HG03025 (cell line): Measurements from ENCODE around the gene CXCL16.
A peak's percentile ranks its signal among the peaks of the same experiment; 100 is the strongest.
"Not testable (repeated sequence)": the region's sequence is repeated elsewhere in the genome, so short reads cannot be mapped to it uniquely, and the experiment has no call there.

ENCODE experiments used
- ATAC-seq: cut with Tn5 transposase; IDR thresholded peaks from one replicate; pipeline ENCODE4 v1.9.1; 2021; ENCODE audit warnings: mild to moderate bottlenecking, moderate library complexity; ENCODE audit not compliant: unreplicated experiment, low FRiP score

CXCL16 gene

DNA sequence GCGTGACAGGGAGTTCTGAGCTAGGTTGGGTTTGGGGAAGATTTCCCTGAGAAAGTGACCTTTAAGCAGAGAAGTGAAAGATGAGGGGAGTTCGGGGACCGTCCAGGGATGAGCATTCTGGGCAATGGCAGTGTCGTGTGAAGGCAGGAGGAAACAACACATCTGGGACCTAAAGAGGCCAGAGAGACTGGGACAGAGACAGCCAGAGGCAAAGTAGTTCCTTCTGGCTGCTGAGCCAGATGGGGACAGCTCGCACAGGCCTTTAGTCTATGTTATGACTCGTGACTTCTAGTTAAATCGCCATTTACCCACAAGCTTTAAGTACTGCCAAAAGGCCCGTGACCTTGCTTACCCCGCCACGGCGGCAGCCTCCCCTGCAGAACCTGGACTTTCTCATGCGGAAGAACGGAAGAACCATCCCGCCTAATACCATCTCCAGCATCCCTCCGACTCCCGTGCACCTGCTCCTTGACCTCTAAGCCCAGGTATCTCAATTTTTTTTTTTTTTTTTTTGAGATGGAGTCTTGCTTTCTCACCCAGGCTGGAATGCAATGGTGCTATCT lies 17.0 kb downstream of the CXCL16 start:
- no peak for ATAC-seq

DNA sequence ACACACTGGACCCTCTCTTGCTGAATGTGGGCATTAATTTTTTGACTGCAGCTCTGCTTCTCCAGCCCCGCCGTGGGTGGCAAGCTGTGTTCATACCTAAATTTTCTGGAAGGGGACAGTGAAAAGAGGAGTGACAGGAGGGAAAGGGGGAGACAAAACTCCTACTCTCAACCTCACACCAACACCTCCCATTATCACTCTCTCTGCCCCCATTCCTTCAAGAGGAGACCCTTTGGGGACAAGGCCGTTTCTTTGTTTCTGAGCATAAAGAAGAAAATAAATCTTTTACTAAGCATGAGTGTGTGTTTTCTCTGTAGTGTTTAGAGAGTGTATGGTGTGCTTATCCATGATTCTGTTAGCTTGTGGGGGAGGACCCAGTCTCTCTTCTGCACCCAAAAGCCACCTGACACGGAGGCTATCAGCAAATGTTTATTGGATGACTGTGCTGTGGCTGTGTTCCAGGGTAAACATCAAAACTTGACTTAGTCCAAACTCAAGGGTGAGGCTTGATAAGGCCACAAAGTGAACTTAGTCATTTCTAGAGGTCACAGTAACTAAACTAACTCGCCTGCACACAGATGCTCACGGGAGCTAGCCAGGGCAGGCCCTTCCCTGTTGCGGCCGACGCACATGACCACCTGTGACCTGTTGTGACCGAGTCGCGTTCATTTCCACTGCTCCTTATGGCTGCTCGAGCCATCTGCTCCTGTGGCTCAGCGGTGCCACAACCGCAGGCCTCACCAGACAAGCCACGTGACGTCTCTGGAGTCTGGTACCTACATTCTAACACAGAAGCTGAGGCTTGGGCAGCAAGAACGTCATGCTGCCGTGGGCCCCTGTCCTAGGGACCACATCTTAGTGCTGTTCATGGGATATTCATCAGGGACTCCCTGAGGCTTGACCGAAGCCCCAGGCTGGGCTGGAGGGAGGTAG lies 18.3 kb downstream of the CXCL16 start:
- no peak for ATAC-seq

DNA sequence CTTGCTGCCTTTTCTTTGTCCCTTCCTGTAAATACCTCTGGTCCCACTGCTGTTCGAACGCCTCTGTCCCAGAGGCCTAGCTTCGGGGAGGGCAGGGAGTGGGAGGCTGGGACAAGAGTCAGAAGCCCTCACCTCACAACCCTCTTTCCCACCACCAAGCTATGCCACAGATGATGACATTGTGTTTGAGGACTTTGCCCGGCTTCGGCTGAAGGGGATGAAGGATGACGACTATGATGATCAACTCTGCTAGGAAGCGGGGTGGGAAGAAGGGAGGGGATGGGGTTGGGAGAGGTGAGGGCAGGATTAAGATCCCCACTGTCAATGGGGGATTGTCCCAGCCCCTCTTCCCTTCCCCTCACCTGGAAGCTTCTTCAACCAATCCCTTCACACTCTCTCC lies 18.9 kb downstream of the CXCL16 start:
- no peak for ATAC-seq

DNA sequence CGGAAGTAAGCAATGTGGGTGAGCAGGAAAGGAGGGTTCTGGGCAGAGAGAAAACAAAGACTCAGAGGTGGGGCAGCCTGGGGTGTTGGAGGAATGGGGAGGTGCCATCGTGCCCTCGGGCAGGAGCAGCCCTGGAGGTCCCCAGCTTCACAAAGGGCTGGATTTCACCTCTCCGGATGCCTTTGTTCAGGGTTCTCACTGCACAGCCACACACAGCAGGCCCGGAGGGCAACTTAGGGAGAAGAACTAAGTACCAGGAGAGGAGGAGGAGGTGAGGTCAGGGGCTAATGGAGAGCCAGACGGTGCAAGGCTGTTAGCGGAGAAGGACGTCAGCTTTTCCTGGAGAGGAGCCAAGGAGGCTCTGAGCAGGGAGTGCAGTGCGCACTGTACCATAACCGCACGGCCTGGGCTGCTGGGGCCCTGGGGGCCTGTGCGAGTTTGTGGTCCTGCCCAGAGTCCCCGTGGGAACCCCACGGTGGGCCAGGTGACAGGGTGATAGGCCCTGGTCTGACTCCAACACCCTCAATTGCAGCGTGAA lies 20.0 kb downstream of the CXCL16 start:
- no peak for ATAC-seq

DNA sequence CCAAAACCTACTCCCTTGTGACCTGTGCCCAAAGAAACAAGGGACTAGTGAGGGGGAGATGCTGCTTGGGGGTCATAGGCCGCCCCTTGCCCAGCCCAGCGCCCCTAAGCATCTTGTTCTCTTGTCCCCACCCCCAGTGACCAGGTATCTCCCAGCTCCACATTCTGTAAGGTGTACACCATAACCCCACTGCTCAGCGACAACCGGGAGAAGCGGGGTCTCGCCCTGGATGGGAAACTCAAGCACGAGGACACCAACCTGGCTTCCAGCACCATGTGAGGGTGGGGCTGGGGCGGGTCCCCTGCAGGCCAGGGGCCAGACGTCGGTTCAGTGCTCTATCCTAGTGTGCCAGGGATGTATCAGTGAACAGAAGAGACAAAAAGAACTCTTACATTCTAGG lies 20.6 kb downstream of the CXCL16 start:
- ATAC-seq = no peak

DNA sequence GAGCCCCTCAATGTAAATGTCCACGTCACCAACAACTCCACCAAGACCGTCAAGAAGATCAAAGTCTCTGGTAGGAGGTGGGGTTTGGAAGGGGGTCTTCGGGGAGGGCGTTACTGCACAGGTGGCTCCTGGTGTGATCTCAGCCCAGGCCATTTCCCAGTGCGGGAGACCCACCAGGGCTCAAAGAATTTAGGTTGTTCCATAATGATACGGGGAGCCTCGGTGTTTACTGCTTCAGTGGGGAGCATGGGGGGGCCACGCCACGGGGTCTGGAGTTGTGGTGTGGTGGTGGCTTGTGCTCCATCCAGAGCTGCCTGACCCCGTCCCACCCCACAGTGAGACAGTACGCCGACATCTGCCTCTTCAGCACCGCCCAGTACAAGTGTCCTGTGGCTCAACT lies 21.5 kb downstream of the CXCL16 start:
- ATAC-seq = no peak

DNA sequence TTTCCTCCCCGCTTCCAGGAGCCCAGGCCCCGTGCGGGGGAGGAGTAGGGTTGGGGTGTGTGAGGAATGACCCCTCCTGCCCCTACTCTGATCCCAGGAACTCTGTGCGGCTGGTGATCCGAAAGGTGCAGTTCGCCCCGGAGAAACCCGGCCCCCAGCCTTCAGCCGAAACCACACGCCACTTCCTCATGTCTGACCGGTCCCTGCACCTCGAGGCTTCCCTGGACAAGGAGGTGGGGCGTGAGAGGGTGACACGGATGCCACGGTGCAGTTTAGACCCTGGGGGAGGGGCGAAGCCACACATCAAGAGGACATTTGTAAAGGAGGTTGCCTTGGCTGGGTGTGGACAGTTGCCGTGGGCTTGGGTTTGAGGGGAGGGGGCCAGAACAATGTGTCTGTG lies 21.9 kb downstream of the CXCL16 start:
- no peak for ATAC-seq

DNA sequence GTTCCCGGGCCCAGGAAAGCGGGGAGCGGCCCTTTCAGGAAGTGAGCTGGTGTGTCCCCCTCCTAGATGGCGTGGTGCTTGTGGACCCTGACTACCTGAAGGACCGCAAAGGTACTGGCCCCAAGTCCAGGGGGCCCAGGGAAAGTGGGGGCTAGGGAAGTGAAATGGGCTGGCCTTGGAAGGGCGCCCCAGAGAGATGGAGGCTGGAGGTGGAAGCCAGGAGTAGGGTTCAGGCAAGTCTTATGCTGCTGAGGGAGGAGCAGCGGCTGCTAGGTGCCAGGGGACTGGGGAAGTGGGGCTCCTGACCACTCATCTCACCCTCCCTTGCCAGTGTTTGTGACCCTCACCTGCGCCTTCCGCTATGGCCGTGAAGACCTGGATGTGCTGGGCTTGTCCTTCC lies 23.6 kb downstream of the CXCL16 start:
- ATAC-seq = no peak

DNA sequence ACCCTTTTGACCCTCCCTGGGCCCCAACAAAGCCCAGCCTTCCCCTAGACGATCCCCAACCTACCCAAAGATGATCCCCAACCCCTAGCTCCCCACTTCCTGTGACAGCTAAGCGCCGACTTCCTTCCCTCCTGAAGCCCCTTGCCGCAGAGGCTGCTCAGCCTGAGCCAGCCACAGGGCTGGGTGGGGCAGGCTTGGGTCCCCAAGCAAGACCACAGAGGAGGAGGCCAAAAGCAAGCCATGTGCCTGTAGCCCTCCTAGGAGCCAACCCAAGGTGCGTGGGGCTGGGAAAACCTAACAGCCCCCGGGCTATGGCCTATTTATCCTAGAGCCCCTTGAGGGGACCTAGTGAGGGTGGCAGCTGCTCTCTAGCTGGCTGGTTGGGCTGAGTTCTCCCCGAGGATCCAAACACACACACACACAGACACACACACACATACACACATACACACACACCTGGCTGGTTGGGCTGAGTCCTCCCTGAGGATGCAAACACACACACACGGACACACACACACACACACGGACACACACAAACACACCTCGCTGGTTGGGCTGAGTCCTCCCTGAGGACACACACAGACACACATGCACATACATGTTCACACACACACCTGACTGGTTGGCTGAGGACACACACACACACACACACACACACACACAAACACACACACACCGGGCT lies 24.5 kb downstream of the CXCL16 start:
- ATAC-seq = no peak

DNA sequence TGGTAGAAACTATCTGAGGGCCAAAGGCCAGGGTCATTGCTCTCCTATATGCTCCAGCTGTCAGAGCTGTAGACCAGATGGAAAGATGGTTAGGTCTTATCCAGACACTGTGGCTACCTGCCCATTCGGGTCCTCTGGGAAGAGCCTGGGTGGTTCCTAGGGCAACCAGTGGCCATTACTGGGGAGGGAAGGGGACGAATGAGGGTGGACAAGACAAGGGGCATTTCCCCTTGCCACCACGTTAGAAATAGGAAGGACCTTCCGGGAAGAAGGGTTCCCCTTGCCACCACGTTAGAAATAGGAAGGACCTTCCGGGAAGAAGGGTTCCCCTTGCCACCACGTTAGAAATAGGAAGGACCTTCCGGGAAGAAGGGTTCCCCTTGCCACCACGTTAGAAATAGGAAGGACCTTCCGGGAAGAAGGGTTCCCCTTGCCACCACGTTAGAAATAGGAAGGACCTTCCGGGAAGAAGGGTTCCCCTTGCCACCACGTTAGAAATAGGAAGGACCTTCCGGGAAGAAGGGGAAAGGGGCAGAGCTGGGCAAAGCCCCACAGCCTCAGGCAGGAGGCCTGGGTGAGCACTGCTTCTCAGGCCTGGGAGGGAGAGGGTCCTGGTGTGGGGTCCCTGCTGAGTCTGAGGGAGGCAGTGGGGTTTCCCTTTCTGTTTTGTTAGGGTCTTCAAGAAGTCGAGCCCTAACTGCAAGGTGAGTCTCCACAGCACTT lies 25.2 kb downstream of the CXCL16 start:
- not testable (repeated sequence) for ATAC-seq

DNA sequence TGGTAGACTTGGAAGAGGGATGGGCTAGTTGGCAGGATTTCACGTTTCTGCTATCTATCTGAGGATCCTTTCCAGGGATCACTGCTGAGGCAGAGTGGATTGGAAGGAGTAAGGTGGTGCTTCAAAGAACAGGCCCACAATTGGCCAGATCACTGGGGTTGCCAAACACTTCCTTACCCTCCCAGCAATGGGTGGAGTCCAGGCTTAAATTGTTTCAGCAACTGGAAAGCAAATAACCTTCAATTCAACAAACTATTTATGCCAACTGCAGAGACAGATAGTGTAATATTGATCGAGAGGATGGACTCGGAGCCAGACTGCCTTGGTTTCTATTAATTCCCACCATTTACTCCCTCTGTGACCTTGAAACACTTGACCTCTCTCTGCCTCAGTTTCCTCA lies 27.2 kb downstream of the CXCL16 start:
- no peak for ATAC-seq

DNA sequence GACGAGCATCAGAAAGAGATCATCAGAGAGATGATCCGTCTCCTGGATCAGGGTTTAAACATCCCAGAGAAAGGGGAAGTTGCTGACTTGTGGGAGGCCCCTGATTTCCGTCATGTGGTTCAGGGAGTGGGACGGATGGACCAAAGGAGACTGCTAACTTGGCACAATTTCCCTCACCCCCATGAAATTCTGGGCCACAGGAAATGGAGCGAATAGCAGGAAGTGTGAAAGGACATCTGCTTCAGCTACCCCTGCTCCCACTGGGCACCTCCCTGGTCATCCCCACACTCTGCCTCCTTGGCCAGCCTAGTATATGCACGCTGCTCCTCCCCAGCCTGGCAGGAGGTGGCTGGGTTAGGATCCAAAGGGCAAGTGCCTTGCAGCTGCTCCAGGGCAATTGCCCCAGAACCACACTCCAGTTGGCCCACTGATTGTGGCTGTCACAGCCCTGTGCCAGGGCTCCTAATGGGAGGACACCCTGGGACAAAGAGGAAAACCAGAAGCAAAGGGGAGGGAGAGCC lies 28.0 kb downstream of the CXCL16 start:
- ATAC-seq = no peak

DNA sequence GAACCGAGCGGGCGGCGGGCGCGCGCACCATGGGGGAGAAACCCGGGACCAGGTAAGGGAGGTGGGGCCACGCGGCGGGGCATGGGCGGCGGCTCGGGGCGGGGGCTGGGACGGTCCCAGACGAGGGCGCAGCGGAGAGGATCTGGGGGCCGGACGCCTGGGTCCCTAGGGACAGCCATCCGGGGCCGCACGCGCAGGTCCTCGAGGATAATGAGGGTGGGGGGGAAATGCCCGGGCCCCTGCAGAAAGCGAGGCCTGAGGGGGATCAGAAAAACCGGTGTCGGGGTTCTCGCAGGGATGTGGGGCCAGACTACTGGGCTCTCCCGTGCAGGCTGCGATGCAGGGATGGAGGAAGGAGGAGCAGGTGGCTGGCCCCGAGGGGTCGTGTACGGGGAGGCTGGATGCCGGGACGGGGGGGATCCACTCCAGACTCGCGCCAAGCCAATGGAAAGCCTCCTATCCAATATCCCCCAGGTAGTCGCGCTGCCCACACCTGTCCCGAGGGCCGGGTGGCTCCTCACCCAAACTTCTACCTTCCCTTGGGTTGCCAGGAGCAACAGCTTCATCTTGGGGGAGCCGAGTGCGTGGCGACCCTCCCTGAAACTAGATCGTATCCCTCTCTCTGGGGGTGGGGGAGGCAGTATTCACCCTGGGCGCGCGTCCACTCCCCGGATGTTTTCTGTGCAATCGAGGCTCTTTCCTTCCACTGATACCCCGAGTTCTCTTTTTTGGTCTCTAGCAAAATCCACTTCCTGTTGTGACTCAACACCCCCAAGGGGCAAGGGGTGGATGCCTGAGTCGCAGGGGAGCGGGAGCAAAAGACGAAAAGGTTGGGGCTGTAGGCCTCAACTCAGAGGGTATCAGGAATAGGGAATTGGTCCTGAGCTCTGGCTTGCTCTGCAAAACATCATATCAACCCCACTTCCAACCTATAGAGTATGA lies 28.8 kb downstream of the CXCL16 start:
- no peak for ATAC-seq

DNA sequence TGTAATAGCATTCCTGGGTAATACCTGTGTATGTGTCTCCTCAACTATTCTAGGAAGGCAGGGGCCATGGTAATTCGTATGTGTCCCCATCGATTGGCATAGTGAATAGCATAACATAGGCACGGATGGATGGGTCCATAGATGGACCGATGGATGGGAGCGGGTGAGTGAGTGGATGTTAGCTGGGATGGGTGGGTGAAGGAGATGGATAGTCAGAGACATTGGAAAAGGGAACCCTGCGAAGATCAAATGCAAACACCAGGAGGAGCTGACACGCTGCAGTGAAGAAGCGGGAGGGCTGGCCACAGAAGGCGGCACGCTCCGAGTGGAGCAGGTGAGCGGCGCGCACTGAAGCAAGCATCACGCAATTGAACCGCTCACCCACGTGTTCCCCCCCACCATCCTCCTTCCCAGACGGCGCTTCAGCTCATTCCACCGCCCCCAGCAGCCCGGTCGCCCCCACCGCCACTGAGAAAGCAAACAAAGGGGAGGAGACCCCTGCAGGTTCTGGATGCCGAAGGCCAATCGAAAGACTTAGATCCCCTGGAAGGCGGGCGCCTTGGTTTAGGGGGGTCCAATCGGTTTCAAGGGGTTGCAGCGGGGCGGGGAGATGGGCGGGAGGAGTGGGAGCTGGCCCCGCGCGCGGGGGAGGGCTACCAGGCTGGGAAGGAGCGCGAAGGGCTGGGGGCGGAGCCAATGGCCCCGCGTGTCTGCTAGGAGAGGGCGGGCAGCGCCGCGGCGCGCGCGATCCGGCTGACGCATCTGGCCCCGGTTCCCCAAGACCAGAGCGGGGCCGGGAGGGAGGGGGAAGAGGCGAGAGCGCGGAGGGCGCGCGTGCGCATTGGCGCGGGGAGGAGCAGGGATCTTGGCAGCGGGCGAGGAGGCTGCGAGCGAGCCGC lies 29.7 kb downstream of the CXCL16 start, which contains the start of gene ARRB2:
ARRB2 (plus strand) TSS at position 839 of the 899 bp plus-strand sequence. CDS start 90 bp downstream, outside the sequence.
- peak; percentile 60 for ATAC-seq

DNA sequence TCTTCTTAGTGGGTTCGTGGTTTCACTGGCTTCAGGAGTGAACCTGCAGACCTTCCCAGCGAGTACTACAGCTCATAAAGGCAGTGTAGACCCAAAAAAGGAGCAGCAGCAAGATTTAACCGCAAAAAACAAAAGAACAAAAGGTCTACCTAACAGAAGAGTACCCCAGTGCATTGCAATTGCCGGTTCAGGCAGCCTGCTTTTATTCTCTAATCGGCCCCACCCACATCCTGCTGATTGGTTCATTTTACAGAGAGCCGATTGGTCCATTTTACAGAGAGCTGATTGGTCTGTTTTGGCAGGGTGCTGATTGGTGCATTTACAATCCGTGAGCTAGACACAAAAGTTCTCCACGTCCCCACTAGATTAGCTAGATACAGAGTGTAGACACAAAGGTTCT lies 31.3 kb downstream of the CXCL16 start:
- ATAC-seq = no peak

DNA sequence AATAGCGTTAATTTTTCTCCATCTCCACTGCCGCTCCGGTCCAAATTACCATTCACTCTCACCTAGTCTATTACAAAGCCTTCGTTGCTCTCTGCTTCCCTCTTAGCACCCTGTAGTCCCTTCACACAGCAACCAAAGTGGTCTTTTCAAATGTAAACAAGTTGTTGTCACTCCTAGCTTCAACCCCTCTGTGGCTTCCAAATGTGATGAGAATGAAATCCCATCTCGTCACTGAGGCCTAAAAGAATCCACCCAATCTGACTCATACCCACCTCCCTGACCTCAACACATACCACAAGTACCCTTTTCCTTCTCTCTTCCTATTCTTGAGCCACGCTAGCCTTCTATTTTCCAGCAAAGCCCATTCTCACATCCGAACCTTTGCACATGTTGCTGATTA lies 33.6 kb downstream of the CXCL16 start:
- ATAC-seq = no peak

DNA sequence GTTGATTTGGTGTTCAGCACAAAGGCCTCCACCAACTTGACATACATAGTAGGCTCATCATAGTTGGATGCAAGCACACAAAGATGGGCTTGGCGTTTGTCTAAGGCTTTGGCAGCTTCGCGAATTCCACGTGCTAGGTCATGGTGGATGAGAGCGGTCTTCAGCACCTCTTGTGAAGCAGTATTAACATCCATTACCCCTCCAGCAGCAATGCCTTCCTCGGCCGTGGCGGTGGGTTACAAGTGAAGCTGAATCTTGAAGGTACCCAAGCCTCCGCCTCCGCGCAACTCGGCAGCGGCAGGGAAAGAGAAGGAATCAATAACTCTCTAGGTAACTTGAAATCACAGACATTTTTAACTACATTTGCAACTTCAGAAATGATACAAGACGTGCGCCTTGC lies 34.7 kb downstream of the CXCL16 start:
- no peak for ATAC-seq

DNA sequence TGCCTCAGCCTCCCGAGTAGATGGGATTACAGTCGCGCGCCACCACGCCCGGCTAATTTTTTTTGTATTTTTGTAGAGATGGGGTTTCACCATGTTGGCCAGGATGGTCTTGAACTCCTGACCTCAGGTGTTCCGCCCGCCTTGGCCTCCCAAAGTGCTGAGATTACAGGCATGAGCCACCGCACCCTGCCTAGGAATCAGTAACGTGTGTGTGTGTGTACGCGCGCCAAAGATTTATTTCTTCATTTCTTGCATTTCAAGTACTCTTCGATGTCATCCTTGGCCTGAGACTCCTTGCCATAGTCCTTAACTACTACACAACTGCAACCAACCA lies 35.2 kb downstream of the CXCL16 start:
- ATAC-seq = not testable (repeated sequence)
